ENCODE data around the gene MDM1. TPM values are rescaled to one million over a fixed set of nuclear protein-coding genes. Genes with fewer than 3 reads are reported as not detected.

The MDM1 gene
- total RNA-seq, 6 donors from 2014 or later: 3.9 to 29.3 (median 11.0) TPM

GRCh38 chr12:68291396-68292036 is 40.6 kb downstream of the MDM1 start:
- no peak overlapping the region for H3K27ac ChIP-seq
- no peaks in the 10 kb centered on the region for H3K27me3 ChIP-seq
- DNase-seq: no peak
- TF ChIP-seq POLR2A (IDR thresholded peaks at IDR 0.05): no peak
- no peak for TF ChIP-seq EP300 (IDR thresholded peaks at IDR 0.05)
- no peak for TF ChIP-seq POLR2AphosphoS5 (IDR thresholded peaks at IDR 0.05)
- TF ChIP-seq CTCF (IDR thresholded peaks at IDR 0.05): no peak
- H3K9me3 ChIP-seq: no peaks in the 10 kb centered on the region
- 92% methylated on average over 4 of the region's 4 CpGs for WGBS, 2 donors
- H3K4me1 ChIP-seq: no peaks in the 10 kb centered on the region
- peaks cover 0 to 7% (median 4%) of the 10 kb centered on the region in 4 donors for H3K36me3 ChIP-seq
- H3K4me3 ChIP-seq: no peak overlapping the region
- no peak for ATAC-seq (ENCODE audit: low FRiP score in 2 of 2)

GRCh38 chr12:68290126-68290525 is 42.0 kb downstream of the MDM1 start:
- TF ChIP-seq POLR2AphosphoS5 (IDR thresholded peaks at IDR 0.05) (no peak), EP300 (IDR thresholded peaks at IDR 0.05) (no peak), POLR2A (IDR thresholded peaks at IDR 0.05) (no peak), CTCF (IDR thresholded peaks at IDR 0.05) (no peak)
- Histone ChIP-seq H3K9me3 (no peaks in the 10 kb centered on the region), H3K36me3 (peaks cover 0 to 7% (median 2%) of the 10 kb centered on the region in 4 donors), H3K4me1 (no peaks in the 10 kb centered on the region), H3K4me3 (no peak overlapping the region), H3K27ac (no peak overlapping the region), H3K27me3 (no peaks in the 10 kb centered on the region)
- ATAC-seq (ENCODE audit: low FRiP score in 2 of 2): no peak
- 69% methylated on average over 6 of the region's 6 CpGs for WGBS, 2 donors
- DNase-seq: no peak

GRCh38 chr12:68287106-68287505 is 45.1 kb downstream of the MDM1 start:
- no peaks in the 10 kb centered on the region for H3K4me1 ChIP-seq
- ATAC-seq (ENCODE audit: low FRiP score in 2 of 2): no peak
- H3K4me3 ChIP-seq: no peak overlapping the region
- H3K27me3 ChIP-seq: no peaks in the 10 kb centered on the region
- no peak overlapping the region for H3K27ac ChIP-seq
- 72% methylated on average over 5 of the region's 5 CpGs for WGBS, 2 donors
- no peaks in the 10 kb centered on the region for H3K9me3 ChIP-seq
- no peak for DNase-seq
- no peak for TF ChIP-seq POLR2A (IDR thresholded peaks at IDR 0.05)
- TF ChIP-seq POLR2AphosphoS5 (IDR thresholded peaks at IDR 0.05): no peak
- no peak for TF ChIP-seq CTCF (IDR thresholded peaks at IDR 0.05)
- no peak for TF ChIP-seq EP300 (IDR thresholded peaks at IDR 0.05)
- H3K36me3 ChIP-seq: no peaks in the 10 kb centered on the region

GRCh38 chr12:68286396-68286795 is 45.8 kb downstream of the MDM1 start:
- H3K27ac ChIP-seq: no peak overlapping the region
- H3K9me3 ChIP-seq: no peaks in the 10 kb centered on the region
- DNase-seq: no peak
- no peak for ATAC-seq (ENCODE audit: low FRiP score in 2 of 2)
- TF ChIP-seq POLR2AphosphoS5 (IDR thresholded peaks at IDR 0.05): no peak
- no peak for TF ChIP-seq POLR2A (IDR thresholded peaks at IDR 0.05)
- no peak for TF ChIP-seq EP300 (IDR thresholded peaks at IDR 0.05)
- no peak for TF ChIP-seq CTCF (IDR thresholded peaks at IDR 0.05)
- no peaks in the 10 kb centered on the region for H3K36me3 ChIP-seq
- 76 to 89% methylated on average over 4 of the region's 4 CpGs for WGBS, 2 donors
- no peaks in the 10 kb centered on the region for H3K4me1 ChIP-seq
- no peak overlapping the region for H3K4me3 ChIP-seq
- H3K27me3 ChIP-seq: no peaks in the 10 kb centered on the region

- ATAC-seq (ENCODE audit: low FRiP score in 2 of 2) (no peak), DNase-seq (no peak)
- Histone ChIP-seq H3K27me3 (no peaks in the 10 kb centered on the region), H3K36me3 (no peaks in the 10 kb centered on the region), H3K9me3 (no peaks in the 10 kb centered on the region), H3K4me3 (no peak overlapping the region), H3K27ac (no peak overlapping the region), H3K4me1 (no peaks in the 10 kb centered on the region)
- TF ChIP-seq POLR2AphosphoS5 (IDR thresholded peaks at IDR 0.05) (no peak), EP300 (IDR thresholded peaks at IDR 0.05) (no peak), CTCF (IDR thresholded peaks at IDR 0.05) (no peak), POLR2A (IDR thresholded peaks at IDR 0.05) (no peak)
- 86 to 92% methylated on average over 3 of the region's 3 CpGs for WGBS, 2 donors
Measured at GRCh38 chr12:68285541-68285940, 46.6 kb downstream of the MDM1 start.

Measured in upper lobe of left lung (tissue), 6 donors.